GM12891 (cell line): ENCODE results near the gene ZNF837.

Experiments used
- PAX5 ChIP-seq: IDR thresholded peaks from 2 replicates; pipeline ENCODE4 v1.6.1; 2011; ENCODE audit warnings: low read length, moderate library complexity, mild to moderate bottlenecking; ENCODE audit not compliant: insufficient read depth, severe bottlenecking
- POLR2A ChIP-seq: IDR thresholded peaks from 2 replicates; pipeline ENCODE4 v1.6.1; 2011; ENCODE audit warnings: low read depth, low read length, control low read depth
- POLR2AphosphoS5 ChIP-seq: IDR thresholded peaks from 2 replicates; pipeline ENCODE4 v1.6.1; 2011; ENCODE audit warnings: low read depth, low read length, control low read depth
- POU2F2 ChIP-seq: IDR thresholded peaks from 2 replicates; pipeline ENCODE4 v1.6.1; 2011; ENCODE audit warnings: low read depth, mild to moderate bottlenecking, control low read depth, low read length, moderate library complexity
- SPI1 ChIP-seq: IDR thresholded peaks from 2 replicates; pipeline ENCODE4 v1.6.1; 2011; ENCODE audit warnings: low read depth, low read length, control low read depth
- TAF1 ChIP-seq: IDR thresholded peaks from 2 replicates; pipeline ENCODE4 v1.6.1; 2011; ENCODE audit warnings: low read depth, low read length, control low read depth

DNA sequence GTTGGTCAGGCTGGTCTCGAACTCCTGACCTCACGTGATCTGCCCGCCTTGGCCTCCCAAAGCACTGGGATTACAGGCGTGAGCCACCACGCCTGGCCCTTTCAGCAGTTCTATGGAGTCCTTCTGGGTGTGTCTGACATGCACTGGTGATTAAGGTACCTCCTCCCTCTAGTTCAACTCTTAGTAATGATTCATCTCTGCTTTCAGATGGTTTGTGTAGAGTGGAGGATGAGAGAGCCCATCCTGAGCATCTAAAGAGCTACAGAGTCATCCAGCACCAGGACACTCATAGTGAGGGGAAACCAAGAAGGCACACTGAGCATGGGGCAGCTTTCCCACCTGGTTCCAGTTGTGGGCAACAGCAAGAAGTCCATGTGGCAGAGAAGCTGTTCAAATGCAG is 35.8 kb upstream of the ZNF837 start:
- no peak for TF ChIP-seq POLR2AphosphoS5
- TF ChIP-seq POLR2A, result no peak
- no peak for TF ChIP-seq TAF1
- no peak for TF ChIP-seq POU2F2
- no peak for TF ChIP-seq SPI1
- no peak for TF ChIP-seq PAX5
